HepG2 (cell line): ENCODE data around the gene LENG1. TPM values are rescaled to one million over a fixed set of nuclear protein-coding genes. Genes with fewer than 3 reads are reported as not detected.

Experiments
- EP300 ChIP-seq, 3 experiments: sonication (generic) in 1 of 3; formaldehyde crosslinking in 1 of 3; IDR thresholded peaks; 2 replicates each; pipeline versions ENCODE4 v1.5.1 to v1.6.1; 2011 to 2020; ENCODE audit warnings: low read depth in 2 of 3, low read length in 2 of 3, borderline replicate concordance in 1 of 3, improper control_type of control experiment in 1 of 3, mild to moderate bottlenecking in 1 of 3, missing genetic modification reagents in 1 of 3, moderate library complexity in 1 of 3
- ETV5 ChIP-seq: IDR thresholded peaks from 2 replicates; pipeline ENCODE4 v1.6.1; 2018; ENCODE audit warnings: missing biosample characterization, missing genetic modification reagents, inconsistent platforms, borderline replicate concordance
- FOXJ3 ChIP-seq: sonication (generic); formaldehyde crosslinking; IDR thresholded peaks from 2 replicates; pipeline ENCODE4 v1.4.0; 2020; ENCODE audit warnings: missing genetic modification reagents, mild to moderate bottlenecking, borderline replicate concordance
- SIX4 ChIP-seq: sonication (generic); formaldehyde crosslinking; IDR thresholded peaks from 2 replicates; pipeline ENCODE4 v1.4.0; 2020; ENCODE audit warnings: missing genetic modification reagents
- SNAI1 ChIP-seq: sonication (generic); formaldehyde crosslinking; IDR thresholded peaks from 2 replicates; pipeline ENCODE4 v1.5.0; 2020; ENCODE audit warnings: mild to moderate bottlenecking, missing genetic modification reagents, borderline replicate concordance
- ZBTB40 ChIP-seq, 2 experiments: fragments of 450-650 bp in 1 of 2; sonication (generic) in 1 of 2; formaldehyde crosslinking in 1 of 2; IDR thresholded peaks; 2 replicates each; pipeline versions ENCODE4 v1.6.1 to v1.8.0; 2016 to 2022; ENCODE audit warnings: antibody characterized with exemption in 1 of 2, mild to moderate bottlenecking in 1 of 2, missing genetic modification reagents in 1 of 2
- ZNF552 ChIP-seq: sonication (generic); formaldehyde crosslinking; IDR thresholded peaks from 2 replicates; pipeline ENCODE4 v1.9.0; 2022; ENCODE audit warnings: missing genetic modification reagents, mild to moderate bottlenecking, borderline replicate concordance
- ZNF768 ChIP-seq: sonication (generic); formaldehyde crosslinking; IDR thresholded peaks from 2 replicates; pipeline ENCODE4 v1.4.0; 2020; ENCODE audit warnings: missing genetic modification reagents
- polyA plus RNA-seq, 8 experiments: library from polyadenylated mRNA; depleted of rRNA in 3 of 8; stranded (reverse) in 7 of 8; unstranded in 1 of 8; fragments of >200 nt; fragmentation: Illumina TruSeq in 4 of 8; extraction: Trizol in 4 of 8; gene quantifications; 2 replicates each; pipeline versions ENCODE4 v1.2.1 to v1.2.3, GENCODE V29; 2011 to 2016; ENCODE audit warnings: low read depth in 4 of 8, missing spikeins in 1 of 8, mixed read lengths in 1 of 8; ENCODE audit not compliant: insufficient read depth in 1 of 8
- total RNA-seq, 5 experiments: library from RNA; depleted of rRNA; stranded (reverse); fragments of >200 nt; fragmentation: Illumina TruSeq; extraction: Trizol; gene quantifications; 2 replicates each; pipeline ENCODE4 v1.2.3, GENCODE V29; 2016; ENCODE audit warnings: low read depth in 1 of 5
- TF ChIP-seq, protein P1 (sequence below): sonication (generic); formaldehyde crosslinking; IDR thresholded peaks from 2 replicates; pipeline ENCODE4 v1.4.0; 2020; ENCODE audit warnings: missing genetic modification reagents
- TF ChIP-seq, protein P2 (sequence below): sonication (generic); formaldehyde crosslinking; IDR thresholded peaks from 2 replicates; pipeline ENCODE4 v1.5.0; 2020; ENCODE audit warnings: missing genetic modification reagents, mild to moderate bottlenecking, borderline replicate concordance
- TF ChIP-seq, protein P3 (sequence below): sonication (generic); formaldehyde crosslinking; IDR thresholded peaks from 2 replicates; pipeline ENCODE4 v1.5.0; 2020; ENCODE audit warnings: missing genetic modification reagents

LENG1 gene
- total and polyA plus RNA-seq, 2 of the 13 experiments (the other 11 are each of a cell fraction or from before 2014, with no cell fraction given): 1.8 to 3.8 TPM

DNA sequence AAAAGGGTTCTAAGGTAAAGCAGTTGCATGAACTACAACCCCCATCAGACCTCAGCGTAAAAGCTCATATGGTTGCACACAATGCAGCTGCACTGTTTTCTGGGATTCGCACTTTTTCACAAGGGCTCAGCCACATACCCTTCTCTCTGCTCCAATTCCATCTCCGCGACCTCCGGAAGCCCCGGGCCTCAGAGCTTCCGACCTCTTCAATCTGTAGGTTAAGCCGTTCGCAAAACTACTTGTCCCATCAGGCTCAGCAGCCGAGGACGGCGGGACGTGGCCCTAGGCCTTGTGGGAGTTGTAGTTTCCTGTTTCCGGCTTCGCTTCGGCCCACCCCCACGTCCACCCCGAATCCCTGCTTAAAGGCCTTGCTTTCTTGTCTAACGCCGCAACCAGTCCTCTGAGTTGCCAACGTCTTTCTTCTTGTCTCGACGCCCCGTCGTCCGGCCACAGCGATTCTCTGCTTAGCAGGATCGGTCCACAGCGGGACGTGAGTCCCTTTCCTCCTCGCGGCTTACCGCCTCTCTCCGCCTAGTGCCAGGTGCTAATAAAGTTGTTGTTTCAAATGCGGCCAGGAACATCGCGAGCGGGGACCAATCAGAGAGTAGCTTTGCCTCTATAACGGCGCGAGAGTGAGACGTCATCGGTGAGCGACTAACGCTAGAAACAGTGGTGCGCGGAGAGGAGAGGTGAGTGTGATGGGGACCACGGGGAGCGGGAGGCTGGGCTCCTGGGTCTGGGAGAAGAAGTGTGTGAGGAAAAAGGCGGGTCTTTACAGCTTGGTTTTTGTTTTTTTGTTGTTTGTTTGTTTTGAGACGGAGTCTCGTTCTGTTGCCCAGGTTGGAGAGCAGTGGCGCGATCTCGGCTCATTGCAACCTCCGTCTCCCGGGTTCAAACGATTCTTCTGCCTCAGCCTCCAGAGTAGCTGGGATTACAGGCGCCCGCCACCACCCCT lies 44.1 kb downstream of the LENG1 start, which contains the start of the genes PRPF31 and TFPT (continued):
- TF ChIP-seq, protein P1, sequence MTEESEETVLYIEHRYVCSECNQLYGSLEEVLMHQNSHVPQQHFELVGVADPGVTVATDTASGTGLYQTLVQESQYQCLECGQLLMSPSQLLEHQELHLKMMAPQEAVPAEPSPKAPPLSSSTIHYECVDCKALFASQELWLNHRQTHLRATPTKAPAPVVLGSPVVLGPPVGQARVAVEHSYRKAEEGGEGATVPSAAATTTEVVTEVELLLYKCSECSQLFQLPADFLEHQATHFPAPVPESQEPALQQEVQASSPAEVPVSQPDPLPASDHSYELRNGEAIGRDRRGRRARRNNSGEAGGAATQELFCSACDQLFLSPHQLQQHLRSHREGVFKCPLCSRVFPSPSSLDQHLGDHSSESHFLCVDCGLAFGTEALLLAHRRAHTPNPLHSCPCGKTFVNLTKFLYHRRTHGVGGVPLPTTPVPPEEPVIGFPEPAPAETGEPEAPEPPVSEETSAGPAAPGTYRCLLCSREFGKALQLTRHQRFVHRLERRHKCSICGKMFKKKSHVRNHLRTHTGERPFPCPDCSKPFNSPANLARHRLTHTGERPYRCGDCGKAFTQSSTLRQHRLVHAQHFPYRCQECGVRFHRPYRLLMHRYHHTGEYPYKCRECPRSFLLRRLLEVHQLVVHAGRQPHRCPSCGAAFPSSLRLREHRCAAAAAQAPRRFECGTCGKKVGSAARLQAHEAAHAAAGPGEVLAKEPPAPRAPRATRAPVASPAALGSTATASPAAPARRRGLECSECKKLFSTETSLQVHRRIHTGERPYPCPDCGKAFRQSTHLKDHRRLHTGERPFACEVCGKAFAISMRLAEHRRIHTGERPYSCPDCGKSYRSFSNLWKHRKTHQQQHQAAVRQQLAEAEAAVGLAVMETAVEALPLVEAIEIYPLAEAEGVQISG: peak; percentile 92
- TF ChIP-seq SNAI1 (CRISPR knock-in tag): no peak
- peak; percentile 46; the same call in 1 of the 2 replicates for TF ChIP-seq ETV5 (CRISPR knock-in tag)
- no peak; the same call in 1 of the 2 replicates for TF ChIP-seq SIX4
- TF ChIP-seq EP300 (IDR thresholded peaks at IDR 0.05; ENCODE audit: low read depth in 2 of 2, low read length in 2 of 2): no peak
- peak; percentile 40; the same call in 1 of the 2 replicates for TF ChIP-seq EP300 (CRISPR knock-in tag; IDR thresholded peaks at IDR 0.05; ENCODE audit: borderline replicate concordance)
- TF ChIP-seq ZBTB40 (IDR thresholded peaks at IDR 0.05): peak; percentile 100
- peak; percentile 100 for TF ChIP-seq ZBTB40 (CRISPR knock-in tag; IDR thresholded peaks at IDR 0.05)
- no peak for TF ChIP-seq FOXJ3 (CRISPR knock-in tag)
- TF ChIP-seq ZNF768 (CRISPR knock-in tag): peak; percentile 57; the same call in 1 of the 2 replicates
- TF ChIP-seq, protein P2, sequence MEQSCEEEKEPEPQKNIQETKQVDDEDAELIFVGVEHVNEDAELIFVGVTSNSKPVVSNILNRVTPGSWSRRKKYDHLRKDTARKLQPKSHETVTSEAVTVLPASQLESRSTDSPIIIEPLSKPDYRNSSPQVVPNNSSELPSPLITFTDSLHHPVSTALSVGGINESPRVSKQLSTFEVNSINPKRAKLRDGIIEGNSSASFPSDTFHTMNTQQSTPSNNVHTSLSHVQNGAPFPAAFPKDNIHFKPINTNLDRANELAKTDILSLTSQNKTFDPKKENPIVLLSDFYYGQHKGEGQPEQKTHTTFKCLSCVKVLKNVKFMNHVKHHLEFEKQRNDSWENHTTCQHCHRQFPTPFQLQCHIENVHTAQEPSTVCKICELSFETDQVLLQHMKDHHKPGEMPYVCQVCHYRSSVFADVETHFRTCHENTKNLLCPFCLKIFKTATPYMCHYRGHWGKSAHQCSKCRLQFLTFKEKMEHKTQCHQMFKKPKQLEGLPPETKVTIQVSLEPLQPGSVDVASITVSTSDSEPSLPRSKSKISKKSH (CRISPR knock-in tag): peak; percentile 87; the same call in 1 of the 2 replicates
- TF ChIP-seq, protein P3, sequence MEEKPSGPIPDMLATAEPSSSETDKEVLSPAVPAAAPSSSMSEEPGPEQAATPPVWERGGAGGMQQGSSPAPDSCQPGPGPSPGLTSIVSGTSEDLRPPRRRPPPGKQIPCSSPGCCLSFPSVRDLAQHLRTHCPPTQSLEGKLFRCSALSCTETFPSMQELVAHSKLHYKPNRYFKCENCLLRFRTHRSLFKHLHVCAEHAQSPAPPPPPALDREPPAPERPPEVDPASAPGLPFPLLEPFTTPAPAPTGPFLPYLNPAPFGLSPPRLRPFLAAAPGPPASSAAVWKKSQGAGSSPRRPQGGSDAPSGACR (CRISPR knock-in tag): no peak
- TF ChIP-seq ZNF552 (CRISPR knock-in tag): peak; percentile 80; the same call in 1 of the 2 replicates
